HG02763 (cell line): ENCODE measurements around the gene DTWD1.
"Not testable (repeated sequence)": the region's sequence is repeated elsewhere in the genome, so short reads cannot be mapped to it uniquely, and the experiment has no call there.

Experiments
- ATAC-seq: cut with Tn5 transposase; IDR thresholded peaks from one replicate; pipeline ENCODE4 v1.9.1; 2021; ENCODE audit warnings: mild to moderate bottlenecking, moderate library complexity; ENCODE audit not compliant: unreplicated experiment

DTWD1 gene

GRCh38 chr15:49645277-49645676 lies 24.4 kb downstream of the DTWD1 start:
- no peak for ATAC-seq

- no peak for ATAC-seq
Observed at GRCh38 chr15:49645941-49646340, 25.1 kb downstream of the DTWD1 start.

- no peak for ATAC-seq
Observed at GRCh38 chr15:49646891-49647290, 26.0 kb downstream of the DTWD1 start.

GRCh38 chr15:49649987-49650386 lies 29.1 kb downstream of the DTWD1 start:
- no peak for ATAC-seq

- no peak for ATAC-seq
Observed at GRCh38 chr15:49650676-49651075, 29.8 kb downstream of the DTWD1 start.

GRCh38 chr15:49652922-49653321 lies 32.1 kb downstream of the DTWD1 start:
- no peak for ATAC-seq

- ATAC-seq = no peak
Observed at GRCh38 chr15:49656734-49657133, 35.9 kb downstream of the DTWD1 start.

GRCh38 chr15:49664716-49665115 lies 43.9 kb downstream of the DTWD1 start:
- no peak for ATAC-seq

- not testable (repeated sequence) for ATAC-seq
Observed at GRCh38 chr15:49666486-49666885, 45.6 kb downstream of the DTWD1 start.

- ATAC-seq = no peak
Observed at GRCh38 chr15:49669288-49669687, 48.4 kb downstream of the DTWD1 start.

GRCh38 chr15:49673861-49674260 lies 53.0 kb downstream of the DTWD1 start:
- no peak for ATAC-seq

- no peak for ATAC-seq
Observed at GRCh38 chr15:49674370-49674769, 53.5 kb downstream of the DTWD1 start.

GRCh38 chr15:49675041-49675440 lies 54.2 kb downstream of the DTWD1 start:
- ATAC-seq = no peak

GRCh38 chr15:49678655-49679054 lies 57.8 kb downstream of the DTWD1 start:
- ATAC-seq = no peak

- ATAC-seq = no peak
Observed at GRCh38 chr15:49686599-49686998, 65.8 kb downstream of the DTWD1 start.

- ATAC-seq = no peak
Observed at GRCh38 chr15:49688135-49688790, 67.4 kb downstream of the DTWD1 start.

- ATAC-seq = no peak
Observed at GRCh38 chr15:49692514-49693090, 71.8 kb downstream of the DTWD1 start.

GRCh38 chr15:49693498-49693897 lies 72.7 kb downstream of the DTWD1 start:
- ATAC-seq = no peak

- no peak for ATAC-seq
Observed at GRCh38 chr15:49696433-49696832, 75.6 kb downstream of the DTWD1 start.

- no peak for ATAC-seq
Observed at GRCh38 chr15:49697121-49697520, 76.3 kb downstream of the DTWD1 start.

GRCh38 chr15:49702982-49703381 lies 82.1 kb downstream of the DTWD1 start:
- not testable (repeated sequence) for ATAC-seq
